HepG2 (cell line): ENCODE data around the gene TIMM9. TPM values are rescaled to one million over a fixed set of nuclear protein-coding genes. Genes with fewer than 3 reads are reported as not detected.
A peak's percentile ranks its signal among the peaks of the same experiment; 100 is the strongest.

Source experiments
- ELF4 ChIP-seq: sonication (generic); formaldehyde crosslinking; IDR thresholded peaks from 2 replicates; pipeline ENCODE4 v1.5.0; 2020; ENCODE audit warnings: missing genetic modification reagents, mild to moderate bottlenecking, moderate library complexity, borderline replicate concordance
- GFI1 ChIP-seq: sonication (generic); formaldehyde crosslinking; IDR thresholded peaks from 2 replicates; pipeline ENCODE4 v1.5.0; 2020; ENCODE audit warnings: missing genetic modification reagents, mild to moderate bottlenecking, borderline replicate concordance
- GTF3A ChIP-seq: sonication (generic); formaldehyde crosslinking; conservative IDR thresholded peaks from 2 replicates; pipeline ENCODE4 v1.4.0; 2020; ENCODE audit warnings: mild to moderate bottlenecking, missing genetic modification reagents
- MEIS2 ChIP-seq: sonication (generic); formaldehyde crosslinking; IDR thresholded peaks from 2 replicates; pipeline ENCODE4 v1.9.0; 2021; ENCODE audit warnings: mild to moderate bottlenecking, missing genetic modification reagents
- RFXAP ChIP-seq: sonication (generic); formaldehyde crosslinking; IDR thresholded peaks from 2 replicates; pipeline ENCODE4 v1.4.0; 2020; ENCODE audit warnings: missing genetic modification reagents, borderline replicate concordance
- SCMH1 ChIP-seq: sonication (generic); formaldehyde crosslinking; IDR thresholded peaks from 2 replicates; pipeline ENCODE4 v1.9.0; 2021; ENCODE audit warnings: missing genetic modification reagents, mild to moderate bottlenecking, borderline replicate concordance
- SOX6 ChIP-seq, 2 experiments: fragments of 450-650 bp in 1 of 2; sonication (generic) in 1 of 2; formaldehyde crosslinking in 1 of 2; IDR thresholded peaks; 2 replicates each; pipeline versions ENCODE4 v1.4.0 to v1.6.1; 2017 to 2020; ENCODE audit warnings: antibody characterized with exemption in 1 of 2, mild to moderate bottlenecking in 1 of 2, missing genetic modification reagents in 1 of 2
- ZFP37 ChIP-seq: sonication (generic); formaldehyde crosslinking; IDR thresholded peaks from 2 replicates; pipeline ENCODE4 v1.4.0; 2020; ENCODE audit warnings: missing genetic modification reagents, borderline replicate concordance
- ZFX ChIP-seq: sonication (generic); formaldehyde crosslinking; IDR thresholded peaks from 2 replicates; pipeline ENCODE4 v1.4.0; 2020; ENCODE audit warnings: mild to moderate bottlenecking, low read depth, missing genetic modification reagents, moderate library complexity
- ZNF292 ChIP-seq: sonication (generic); formaldehyde crosslinking; IDR thresholded peaks from 2 replicates; pipeline ENCODE4 v1.8.1; 2022; ENCODE audit warnings: mild to moderate bottlenecking, low read depth, missing genetic modification reagents, borderline replicate concordance
- ZNF569 ChIP-seq: sonication (generic); formaldehyde crosslinking; IDR thresholded peaks from 2 replicates; pipeline ENCODE4 v1.5.0; 2020; ENCODE audit warnings: mild to moderate bottlenecking, missing genetic modification reagents, moderate library complexity, borderline replicate concordance
- ZNF749 ChIP-seq: sonication (generic); formaldehyde crosslinking; IDR thresholded peaks from 2 replicates; pipeline ENCODE4 v1.8.0; 2022; ENCODE audit warnings: mild to moderate bottlenecking, missing genetic modification reagents, moderate library complexity, borderline replicate concordance
- polyA plus RNA-seq, 8 experiments: library from polyadenylated mRNA; depleted of rRNA in 3 of 8; stranded (reverse) in 7 of 8; unstranded in 1 of 8; fragments of >200 nt; fragmentation: Illumina TruSeq in 4 of 8; extraction: Trizol in 4 of 8; gene quantifications; 2 replicates each; pipeline versions ENCODE4 v1.2.1 to v1.2.3, GENCODE V29; 2011 to 2016; ENCODE audit warnings: low read depth in 4 of 8, missing spikeins in 1 of 8, mixed read lengths in 1 of 8; ENCODE audit not compliant: insufficient read depth in 1 of 8
- total RNA-seq, 5 experiments: library from RNA; depleted of rRNA; stranded (reverse); fragments of >200 nt; fragmentation: Illumina TruSeq; extraction: Trizol; gene quantifications; 2 replicates each; pipeline ENCODE4 v1.2.3, GENCODE V29; 2016; ENCODE audit warnings: low read depth in 1 of 5
- TF ChIP-seq, protein P1 (sequence below): sonication (generic); formaldehyde crosslinking; IDR thresholded peaks from one replicate; pipeline ENCODE4 v1.5.1; 2020; ENCODE audit warnings: mild to moderate bottlenecking, missing genetic modification reagents; ENCODE audit errors: not compliant biosample characterization
- TF ChIP-seq, protein P2 (sequence below): IDR thresholded peaks from 2 replicates; pipeline ENCODE4 v1.6.1; 2012; ENCODE audit warnings: inconsistent platforms
- TF ChIP-seq, protein P3 (sequence below), 2 experiments: sonication (generic) in 1 of 2; formaldehyde crosslinking in 1 of 2; IDR thresholded peaks; 2 replicates each; pipeline versions ENCODE4 v1.4.0 to v1.6.1; 2018 to 2020; ENCODE audit warnings: missing genetic modification reagents in 2 of 2, borderline replicate concordance in 1 of 2, low read depth in 1 of 2, mild to moderate bottlenecking in 1 of 2, missing biosample characterization in 1 of 2

Gene TIMM9
- total and polyA plus RNA-seq, 2 of the 13 experiments (the other 11 are each of a cell fraction or from before 2014, with no cell fraction given): 30.5 to 42.5 TPM

DNA sequence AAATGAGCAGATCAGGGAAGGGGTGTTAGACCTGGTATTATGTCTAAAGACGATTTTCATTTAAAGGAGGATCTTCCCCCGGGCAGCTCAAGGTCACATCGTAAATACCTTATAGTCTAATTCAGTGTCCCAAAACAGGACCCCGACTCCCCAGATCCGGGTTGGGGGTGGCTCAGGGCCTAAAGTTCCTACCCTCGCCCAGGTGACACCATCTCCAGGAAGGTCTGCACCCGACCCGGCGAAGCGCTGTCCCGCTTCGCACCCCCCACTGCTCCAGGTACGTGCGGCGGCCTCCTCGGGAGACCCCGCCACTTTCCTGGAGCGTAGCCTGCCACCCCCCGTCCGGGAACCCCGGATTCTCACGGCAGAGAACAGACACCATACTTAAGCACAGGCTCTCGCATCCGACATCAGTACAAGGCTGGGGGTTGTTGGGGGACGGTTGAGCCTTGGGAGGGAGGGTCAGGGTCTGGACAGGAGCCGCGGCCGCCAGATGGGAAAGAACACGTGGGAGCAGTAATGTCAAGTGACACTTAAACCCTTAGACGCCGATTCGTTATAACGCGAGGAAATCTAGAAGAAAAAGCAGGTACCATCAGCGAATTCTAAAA lies 556 bp downstream of the TIMM9 start (continued):
- TF ChIP-seq, protein P1, sequence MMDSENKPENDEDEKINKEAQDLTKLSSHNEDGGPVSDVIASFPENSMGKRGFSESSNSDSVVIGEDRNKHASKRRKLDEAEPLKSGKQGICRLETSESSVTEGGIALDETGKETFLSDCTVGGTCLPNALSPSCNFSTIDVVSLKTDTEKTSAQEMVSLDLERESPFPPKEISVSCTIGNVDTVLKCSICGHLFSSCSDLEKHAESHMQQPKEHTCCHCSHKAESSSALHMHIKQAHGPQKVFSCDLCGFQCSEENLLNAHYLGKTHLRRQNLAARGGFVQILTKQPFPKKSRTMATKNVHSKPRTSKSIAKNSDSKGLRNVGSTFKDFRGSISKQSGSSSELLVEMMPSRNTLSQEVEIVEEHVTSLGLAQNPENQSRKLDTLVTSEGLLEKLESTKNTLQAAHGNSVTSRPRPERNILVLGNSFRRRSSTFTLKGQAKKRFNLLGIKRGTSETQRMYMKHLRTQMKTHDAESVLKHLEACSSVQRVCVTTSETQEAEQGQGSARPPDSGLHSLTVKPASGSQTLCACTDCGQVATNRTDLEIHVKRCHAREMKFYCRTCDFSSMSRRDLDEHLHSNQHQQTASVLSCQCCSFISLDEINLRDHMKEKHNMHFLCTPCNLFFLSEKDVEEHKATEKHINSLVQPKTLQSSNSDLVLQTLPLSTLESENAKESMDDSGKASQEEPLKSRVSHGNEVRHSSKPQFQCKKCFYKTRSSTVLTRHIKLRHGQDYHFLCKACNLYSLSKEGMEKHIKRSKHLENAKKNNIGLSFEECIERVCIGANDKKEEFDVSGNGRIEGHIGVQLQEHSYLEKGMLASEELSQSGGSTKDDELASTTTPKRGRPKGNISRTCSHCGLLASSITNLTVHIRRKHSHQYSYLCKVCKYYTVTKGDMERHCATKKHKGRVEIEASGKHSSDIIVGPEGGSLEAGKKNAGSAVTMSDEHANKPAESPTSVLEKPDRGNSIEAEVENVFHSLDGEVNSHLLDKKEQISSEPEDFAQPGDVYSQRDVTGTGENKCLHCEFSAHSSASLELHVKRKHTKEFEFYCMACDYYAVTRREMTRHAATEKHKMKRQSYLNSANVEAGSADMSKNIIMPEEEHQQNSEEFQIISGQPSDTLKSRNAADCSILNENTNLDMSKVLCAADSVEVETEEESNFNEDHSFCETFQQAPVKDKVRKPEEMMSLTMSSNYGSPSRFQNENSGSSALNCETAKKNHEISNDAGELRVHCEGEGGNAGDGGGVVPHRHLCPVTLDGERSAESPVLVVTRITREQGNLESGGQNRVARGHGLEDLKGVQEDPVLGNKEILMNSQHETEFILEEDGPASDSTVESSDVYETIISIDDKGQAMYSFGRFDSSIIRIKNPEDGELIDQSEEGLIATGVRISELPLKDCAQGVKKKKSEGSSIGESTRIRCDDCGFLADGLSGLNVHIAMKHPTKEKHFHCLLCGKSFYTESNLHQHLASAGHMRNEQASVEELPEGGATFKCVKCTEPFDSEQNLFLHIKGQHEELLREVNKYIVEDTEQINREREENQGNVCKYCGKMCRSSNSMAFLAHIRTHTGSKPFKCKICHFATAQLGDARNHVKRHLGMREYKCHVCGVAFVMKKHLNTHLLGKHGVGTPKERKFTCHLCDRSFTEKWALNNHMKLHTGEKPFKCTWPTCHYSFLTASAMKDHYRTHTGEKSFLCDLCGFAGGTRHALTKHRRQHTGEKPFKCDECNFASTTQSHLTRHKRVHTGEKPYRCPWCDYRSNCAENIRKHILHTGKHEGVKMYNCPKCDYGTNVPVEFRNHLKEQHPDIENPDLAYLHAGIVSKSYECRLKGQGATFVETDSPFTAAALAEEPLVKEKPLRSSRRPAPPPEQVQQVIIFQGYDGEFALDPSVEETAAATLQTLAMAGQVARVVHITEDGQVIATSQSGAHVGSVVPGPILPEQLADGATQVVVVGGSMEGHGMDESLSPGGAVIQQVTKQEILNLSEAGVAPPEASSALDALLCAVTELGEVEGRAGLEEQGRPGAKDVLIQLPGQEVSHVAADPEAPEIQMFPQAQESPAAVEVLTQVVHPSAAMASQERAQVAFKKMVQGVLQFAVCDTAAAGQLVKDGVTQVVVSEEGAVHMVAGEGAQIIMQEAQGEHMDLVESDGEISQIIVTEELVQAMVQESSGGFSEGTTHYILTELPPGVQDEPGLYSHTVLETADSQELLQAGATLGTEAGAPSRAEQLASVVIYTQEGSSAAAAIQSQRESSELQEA: peak; percentile 49
- TF ChIP-seq, protein P2, sequence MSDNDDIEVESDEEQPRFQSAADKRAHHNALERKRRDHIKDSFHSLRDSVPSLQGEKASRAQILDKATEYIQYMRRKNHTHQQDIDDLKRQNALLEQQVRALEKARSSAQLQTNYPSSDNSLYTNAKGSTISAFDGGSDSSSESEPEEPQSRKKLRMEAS: peak; percentile 97
- no peak for TF ChIP-seq SCMH1 (CRISPR knock-in tag)
- no peak for TF ChIP-seq ELF4 (CRISPR knock-in tag)
- peak; percentile 88 for TF ChIP-seq ZFX (CRISPR knock-in tag)
- TF ChIP-seq ZNF749 (CRISPR knock-in tag): 0 out of 2 replicates have a peak, but pooled peaks have one; percentile 26
- peak; percentile 29; the same call in 1 of the 2 replicates for TF ChIP-seq MEIS2 (CRISPR knock-in tag)
- no peak for TF ChIP-seq ZNF569 (CRISPR knock-in tag)
- TF ChIP-seq ZFP37: no peak
- TF ChIP-seq ZNF292 (CRISPR knock-in tag): no peak
- TF ChIP-seq GFI1 (CRISPR knock-in tag): no peak
- TF ChIP-seq, protein P3, sequence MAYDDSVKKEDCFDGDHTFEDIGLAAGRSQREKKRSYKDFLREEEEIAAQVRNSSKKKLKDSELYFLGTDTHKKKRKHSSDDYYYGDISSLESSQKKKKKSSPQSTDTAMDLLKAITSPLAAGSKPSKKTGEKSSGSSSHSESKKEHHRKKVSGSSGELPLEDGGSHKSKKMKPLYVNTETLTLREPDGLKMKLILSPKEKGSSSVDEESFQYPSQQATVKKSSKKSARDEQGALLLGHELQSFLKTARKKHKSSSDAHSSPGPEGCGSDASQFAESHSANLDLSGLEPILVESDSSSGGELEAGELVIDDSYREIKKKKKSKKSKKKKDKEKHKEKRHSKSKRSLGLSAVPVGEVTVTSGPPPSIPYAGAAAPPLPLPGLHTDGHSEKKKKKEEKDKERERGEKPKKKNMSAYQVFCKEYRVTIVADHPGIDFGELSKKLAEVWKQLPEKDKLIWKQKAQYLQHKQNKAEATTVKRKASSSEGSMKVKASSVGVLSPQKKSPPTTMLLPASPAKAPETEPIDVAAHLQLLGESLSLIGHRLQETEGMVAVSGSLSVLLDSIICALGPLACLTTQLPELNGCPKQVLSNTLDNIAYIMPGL (CRISPR knock-in tag; IDR thresholded peaks at IDR 0.05; ENCODE audit: borderline replicate concordance in 1 of 2, low read depth in 1 of 2): no peak; a peak in 1 of 4 replicates
- no peak for TF ChIP-seq GTF3A (CRISPR knock-in tag)
- TF ChIP-seq SOX6 (IDR thresholded peaks at IDR 0.05): no peak
- TF ChIP-seq SOX6 (CRISPR knock-in tag; IDR thresholded peaks at IDR 0.05): no peak
- 0 out of 2 replicates have a peak, but pooled peaks have one; percentile 16 for TF ChIP-seq RFXAP (CRISPR knock-in tag)
